HG02642 (cell line): Measurements from ENCODE around the gene TMEM91.
"Not testable (repeated sequence)": the region's sequence is repeated elsewhere in the genome, so short reads cannot be mapped to it uniquely, and the experiment has no call there.

Experiments
- ATAC-seq: cut with Tn5 transposase; IDR thresholded peaks from one replicate; pipeline ENCODE4 v1.9.1; 2021; ENCODE audit warnings: mild to moderate bottlenecking; ENCODE audit not compliant: unreplicated experiment, poor library complexity

TMEM91 gene

DNA sequence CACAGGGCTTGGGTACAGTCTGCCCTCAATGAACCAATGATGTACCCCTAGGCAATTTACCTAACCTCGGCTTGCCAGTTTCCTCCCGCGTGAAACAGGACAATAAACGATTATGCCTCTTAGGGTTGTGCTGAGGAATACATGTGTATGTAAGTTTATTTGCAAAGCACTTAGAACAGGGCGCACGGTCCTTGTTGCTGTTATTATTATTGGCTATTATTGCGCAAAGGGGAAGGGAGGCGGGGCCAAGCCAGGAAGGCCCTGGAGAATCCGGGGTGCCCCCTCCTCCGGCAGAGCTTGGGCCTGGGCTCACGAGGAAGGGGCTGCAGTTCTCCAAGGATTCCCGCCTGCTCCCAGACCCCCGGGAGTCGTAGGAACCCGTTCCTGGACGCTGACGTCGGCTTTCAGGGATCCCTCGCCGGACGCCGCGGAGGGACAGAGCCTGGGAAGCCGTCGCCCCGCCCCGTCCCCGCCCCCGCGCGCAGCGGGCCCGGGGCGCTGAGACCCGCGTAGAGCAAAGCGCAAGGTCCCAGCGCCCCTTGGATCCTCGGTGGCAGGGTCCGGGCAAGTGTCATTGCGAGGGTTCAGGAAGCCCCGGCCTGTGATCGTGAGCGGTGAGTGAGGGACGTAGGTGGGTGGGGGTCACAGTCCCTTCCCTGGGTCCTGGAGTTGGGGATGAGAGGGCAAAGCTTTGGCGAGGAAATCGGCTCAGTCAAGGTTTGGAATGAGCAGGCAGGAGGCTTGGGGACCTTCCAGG is at the start of gene TMEM91:
Gene TMEM91, plus strand, starts transcription at position 293 of the 757 bp plus-strand sequence. CDS start 1,777 bp downstream, outside the sequence.
- no peak for ATAC-seq

DNA sequence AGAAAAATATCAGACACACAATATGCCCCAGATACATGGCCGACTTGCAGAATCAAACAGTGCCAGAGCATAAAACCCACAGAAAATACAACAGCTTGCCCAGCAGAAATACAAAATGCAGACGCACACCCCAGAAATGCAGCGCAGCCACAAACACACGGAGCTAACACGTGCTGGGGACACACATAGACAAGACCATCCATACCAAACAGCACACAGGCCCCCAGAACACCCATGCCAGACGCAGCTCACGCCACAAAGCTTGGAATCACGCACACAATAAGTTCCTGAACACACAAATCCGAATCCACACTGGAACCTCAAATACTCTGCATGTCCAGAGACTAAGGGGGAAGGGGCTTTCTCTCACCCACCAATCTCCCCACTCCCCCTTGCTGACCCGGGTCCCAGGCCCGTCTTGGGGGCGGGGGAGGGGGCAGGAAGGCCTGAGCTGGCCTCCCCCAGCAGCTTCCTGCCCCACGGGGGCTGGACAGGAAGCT is 49.2 kb upstream of the TMEM91 start:
- ATAC-seq = no peak

DNA sequence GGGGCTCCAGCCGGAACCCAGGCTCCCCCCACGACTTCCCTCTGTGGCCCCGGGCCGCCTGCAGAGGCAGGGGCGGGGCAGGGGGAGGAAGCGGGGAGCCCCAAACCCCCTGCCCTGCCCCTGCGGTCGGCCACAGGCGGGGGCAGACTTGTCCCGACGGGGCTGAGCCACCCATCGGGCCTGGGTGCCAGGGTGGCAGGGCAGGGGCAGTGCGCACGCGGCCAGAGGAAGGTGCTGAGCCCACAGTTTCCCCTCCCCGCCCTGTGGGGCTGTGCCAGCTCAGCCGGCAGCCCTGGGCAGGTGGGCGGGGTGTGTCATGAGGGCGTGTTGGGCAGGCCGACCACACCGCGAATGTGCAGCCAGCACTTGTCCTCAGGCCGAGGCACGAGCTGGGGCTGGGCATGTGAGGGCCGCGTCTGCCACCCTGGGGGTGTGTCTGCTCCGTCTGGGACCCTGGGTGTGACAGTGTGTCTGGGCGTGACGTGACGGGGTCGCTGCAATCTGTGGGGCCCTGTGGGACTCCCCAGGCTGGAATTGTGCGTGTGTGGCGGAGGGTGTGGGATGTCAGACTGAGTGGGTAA is 48.7 kb upstream of the TMEM91 start:
- ATAC-seq = peak; percentile 62

DNA sequence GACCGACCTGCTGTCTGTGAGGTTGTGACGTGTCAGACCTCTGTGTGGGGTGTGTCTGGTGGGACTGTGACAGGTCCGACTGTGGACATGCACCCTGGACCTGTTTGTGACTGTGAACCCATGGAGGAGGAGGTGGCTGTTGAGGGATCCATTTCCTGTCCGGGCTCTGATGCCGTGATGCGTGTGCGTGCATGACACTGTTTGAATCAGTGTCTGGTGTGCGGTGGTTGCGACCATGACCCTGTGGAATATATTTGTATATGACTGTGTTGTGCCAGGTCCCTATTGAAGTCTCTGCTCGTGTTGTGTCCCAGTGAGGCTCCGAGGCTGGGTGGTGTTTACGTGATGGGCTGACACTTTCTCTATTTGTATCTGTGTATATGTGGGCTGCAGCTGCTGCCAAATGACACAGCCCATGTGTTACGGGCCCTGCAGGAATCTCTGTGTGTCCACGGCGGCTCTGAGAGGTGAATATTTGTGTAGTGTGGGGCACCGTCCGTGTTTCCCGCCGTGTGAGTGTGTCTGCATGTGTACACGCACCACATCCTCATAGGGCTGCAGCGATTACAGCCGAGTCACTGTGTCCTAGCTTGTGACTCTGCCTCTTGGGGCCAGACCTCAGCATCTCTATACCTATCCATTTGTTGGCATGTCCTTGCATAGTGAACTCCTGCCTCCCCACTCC is 48.0 kb upstream of the TMEM91 start:
- ATAC-seq = peak; percentile 8

DNA sequence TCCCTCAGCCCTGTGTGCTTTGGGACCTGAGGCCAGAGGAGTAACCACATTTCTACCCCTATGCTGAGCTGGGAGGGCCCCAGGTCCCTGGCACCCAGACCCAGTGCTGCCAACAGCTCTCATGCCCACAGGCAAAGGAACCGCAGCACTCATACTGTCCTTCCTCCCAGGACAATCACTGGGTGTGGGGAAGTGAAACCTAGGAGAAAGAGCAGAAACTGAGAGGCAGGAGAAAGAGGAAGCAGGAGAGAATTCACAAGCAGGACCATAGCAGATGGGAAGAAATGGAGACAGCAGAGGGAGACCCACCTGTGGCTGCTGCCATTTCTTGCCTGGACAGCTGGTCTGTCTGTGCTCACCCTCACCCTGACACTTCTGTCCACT is 47.5 kb upstream of the TMEM91 start:
- ATAC-seq = peak; percentile 0

DNA sequence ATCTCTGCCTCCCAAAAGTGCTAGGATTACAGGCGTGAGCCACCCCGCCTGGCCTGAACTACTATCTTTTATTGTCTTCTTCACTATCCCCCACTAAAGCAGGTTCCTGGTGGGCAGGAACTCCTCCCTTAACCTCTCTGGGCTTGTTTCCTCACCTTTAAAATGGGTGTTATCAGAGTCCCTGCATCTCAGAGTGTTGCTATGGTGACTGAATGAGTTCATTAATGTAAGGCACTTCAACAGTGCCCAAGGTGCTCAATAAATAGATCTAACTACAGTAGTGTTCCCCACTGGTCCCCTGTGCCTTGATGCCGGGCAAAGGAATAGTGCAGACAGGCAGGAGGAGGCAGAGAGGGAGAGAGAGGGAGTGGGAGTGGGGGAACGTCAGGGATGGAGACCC is 45.9 kb upstream of the TMEM91 start:
- no peak for ATAC-seq

DNA sequence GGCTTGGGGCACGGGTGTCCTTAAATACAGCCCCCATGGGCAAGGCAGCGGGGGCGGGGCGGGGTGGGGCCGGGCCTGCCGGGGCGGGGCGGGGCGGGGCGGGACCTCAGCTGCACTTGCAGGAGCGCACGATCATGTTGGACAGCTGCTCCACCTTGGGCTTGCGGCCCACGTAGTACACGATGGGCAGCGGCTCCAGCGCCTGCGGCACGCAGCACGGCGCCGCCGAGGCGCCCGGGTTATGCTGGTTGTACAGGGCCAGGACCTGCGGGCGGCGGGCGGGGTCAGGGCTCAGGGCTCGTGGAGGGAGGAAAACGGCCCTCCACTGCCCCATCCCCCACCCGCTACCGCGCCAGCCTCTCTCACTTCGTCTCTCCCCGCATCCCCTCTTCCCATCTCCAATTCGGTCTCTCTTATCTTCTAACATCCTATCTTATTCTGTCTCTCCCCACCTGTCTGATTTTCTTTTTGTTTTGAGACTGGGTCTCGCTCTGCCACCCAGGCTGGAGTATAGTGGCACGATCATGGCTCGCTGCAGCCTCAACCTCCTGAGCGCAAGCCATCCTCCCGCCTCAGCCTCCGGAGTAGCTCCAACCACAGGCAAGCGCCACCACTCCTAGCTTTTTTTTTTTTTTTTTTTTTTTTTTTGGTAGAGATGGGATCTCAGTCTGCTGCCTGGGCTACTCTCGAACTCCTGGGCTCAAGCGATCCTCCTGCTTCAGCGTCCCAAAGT is 45.2 kb upstream of the TMEM91 start:
- no peak for ATAC-seq

DNA sequence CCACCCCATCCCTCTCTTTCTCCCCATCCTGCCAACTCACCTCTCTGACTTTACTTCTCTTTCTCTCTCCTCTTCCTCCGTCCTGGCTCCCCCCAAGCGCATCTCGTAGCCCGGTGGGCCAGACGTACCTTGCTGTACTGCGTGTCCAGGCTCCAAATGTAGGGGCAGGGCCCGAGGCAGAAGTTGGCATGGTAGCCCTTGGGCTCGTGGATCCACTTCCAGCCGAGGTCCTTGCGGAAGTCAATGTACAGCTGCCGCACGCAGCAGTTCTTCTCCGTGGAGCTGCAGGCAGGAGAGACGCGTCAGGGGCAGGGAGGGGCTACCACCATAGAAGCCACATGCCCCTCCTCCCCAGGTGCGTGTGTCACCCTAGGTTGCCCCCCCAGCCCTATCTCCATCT is 44.3 kb upstream of the TMEM91 start:
- no peak for ATAC-seq

DNA sequence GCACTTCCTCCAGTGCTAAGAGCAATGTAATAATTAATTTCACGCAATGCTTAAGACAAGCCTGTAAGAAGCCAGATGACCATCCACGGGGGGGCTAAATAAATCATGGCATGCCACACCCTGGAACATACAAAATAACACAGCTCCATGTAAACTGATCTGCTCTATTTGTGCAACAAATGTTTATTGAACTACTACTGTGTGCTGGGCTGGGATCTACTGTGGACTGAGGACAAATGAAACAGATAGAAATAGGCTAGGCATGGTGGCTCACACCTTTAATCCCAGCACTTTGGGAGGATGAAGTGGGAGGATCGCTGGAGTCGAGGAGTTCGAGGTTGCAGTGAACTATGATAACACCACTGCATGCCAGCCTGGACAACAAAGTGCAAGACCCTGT is 43.9 kb upstream of the TMEM91 start:
- no peak for ATAC-seq

DNA sequence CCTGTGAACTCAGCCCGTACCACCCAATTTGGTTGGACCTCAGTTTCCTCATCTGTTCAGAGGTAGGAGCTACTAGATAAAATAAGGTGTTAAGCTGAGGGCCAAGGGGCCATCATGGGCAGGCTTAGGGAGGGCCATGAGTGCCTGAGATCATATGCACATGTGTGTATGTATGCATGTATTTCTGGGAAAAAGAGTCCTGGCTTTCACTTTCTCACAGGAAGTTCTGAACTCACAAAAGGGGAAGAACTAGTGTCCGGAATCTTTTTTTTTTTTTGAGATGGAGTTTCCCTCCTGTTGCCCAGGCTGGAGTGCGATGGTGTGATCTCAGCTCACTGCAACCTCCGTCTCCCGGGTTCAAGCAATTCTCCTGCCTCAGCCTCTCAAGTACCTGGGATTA is 41.5 kb upstream of the TMEM91 start:
- ATAC-seq = no peak

DNA sequence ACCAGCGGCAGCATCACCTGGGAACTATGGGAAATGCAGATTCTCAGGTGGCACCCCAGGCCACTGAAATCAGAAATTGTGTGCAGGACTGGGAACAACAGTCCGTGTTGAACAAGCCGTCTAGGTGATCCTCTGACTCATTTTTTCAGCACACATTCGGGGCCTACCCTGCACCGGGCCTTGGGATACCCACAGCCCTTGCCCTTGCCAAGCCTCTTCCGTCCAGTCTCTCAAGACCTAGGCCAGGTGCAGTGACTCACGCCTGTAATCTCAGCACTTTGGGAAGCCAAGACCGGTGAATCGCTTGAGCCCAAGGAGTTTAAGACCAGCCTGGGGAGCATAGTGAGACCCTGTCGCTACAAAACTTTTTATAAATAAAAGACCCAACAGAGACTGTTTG is 40.9 kb upstream of the TMEM91 start:
- no peak for ATAC-seq

DNA sequence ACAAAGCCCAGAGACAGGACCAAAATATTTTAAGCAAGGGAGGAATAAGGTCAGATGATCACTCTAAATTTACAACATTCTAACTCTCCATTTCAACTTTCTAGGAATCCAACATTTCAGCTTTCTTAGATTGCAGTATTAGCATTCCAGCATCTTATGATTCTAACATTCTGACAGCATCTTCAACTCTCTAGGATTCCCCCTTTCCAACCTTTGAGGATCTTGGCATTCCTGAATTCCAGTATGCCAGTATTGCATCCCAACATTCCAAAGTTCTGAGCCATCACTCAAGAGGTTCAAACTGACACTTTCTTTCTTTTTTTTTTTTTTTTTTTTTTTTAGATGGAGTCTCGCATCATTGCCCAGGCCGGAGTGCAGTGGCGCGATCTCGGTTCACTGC is 36.4 kb upstream of the TMEM91 start:
- no peak for ATAC-seq

DNA sequence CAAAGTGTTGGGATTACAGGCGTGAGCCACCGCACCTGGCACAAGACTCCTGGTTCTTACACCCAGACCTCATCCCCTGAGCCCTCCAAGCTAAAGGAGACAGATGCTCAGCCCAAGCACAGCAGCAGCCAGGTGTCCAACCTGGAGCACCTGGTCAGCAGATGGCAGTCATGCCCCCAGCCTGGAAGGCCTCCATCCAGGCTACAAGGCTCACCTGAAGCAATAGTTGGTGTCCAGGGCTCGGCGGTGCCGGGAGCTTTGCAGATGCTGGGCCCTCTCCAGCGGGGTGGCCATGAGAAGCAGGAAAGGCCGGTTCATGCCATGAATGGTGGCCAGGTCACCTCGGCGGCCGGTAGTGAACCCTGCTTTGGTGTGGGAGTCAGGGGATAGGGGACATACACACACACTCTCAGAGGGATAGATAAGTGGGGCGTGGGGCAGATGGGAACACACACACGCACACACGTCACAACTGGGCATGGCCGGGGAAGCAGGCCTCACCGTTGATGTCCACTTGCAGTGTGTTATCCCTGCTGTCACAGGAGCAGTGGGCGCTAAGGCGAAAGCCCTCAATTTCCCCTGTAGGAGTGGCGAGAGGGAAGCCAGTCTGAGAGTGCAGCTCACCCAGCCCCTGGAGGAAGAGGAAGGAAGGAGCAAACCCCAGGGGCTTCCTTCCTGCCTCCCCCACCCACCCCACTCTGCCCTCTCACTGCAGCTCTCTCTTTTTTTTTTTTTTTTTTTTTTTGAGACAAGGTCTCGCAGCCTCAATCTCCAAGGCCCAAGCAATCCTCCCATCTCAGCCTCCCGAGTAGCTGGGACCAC is 34.5 kb upstream of the TMEM91 start:
- no peak for ATAC-seq

DNA sequence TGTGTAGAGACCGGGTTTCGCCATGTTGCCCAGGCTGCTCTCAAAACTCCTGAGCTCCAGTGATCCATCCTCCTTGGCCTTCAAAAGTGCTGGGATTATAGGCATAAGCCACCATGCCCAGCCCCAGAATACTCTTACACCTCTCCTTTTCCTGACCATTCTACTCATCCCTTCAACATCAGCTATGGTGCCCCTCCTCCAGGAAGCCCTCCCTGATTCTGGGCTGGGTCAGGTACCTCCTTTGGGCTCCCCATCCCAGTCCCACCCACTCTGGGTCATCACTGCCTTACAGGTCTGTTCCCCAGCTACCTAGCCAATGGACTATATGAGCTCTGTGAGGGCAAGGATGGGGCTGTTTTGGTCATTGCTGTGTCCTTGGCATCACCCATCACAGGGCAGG is 32.2 kb upstream of the TMEM91 start:
- no peak for ATAC-seq

DNA sequence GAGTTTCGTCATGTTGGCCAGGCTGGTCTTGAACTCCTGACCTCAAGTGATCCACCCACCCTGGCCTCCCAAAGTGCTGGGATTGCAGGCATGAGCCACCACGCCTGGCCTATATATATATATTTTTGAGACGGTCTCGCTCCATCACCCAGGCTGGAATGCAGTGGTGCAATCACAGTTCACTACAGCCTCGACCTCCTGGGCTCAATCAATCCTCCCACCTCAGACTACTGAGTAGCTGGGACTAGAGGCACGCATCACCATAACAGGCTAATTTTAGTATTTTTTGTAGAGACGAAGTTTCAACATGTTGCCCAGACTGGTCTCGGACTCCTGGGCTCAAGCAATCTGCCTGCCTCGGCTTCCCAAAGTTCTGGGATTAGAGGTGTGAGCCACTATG is 29.4 kb upstream of the TMEM91 start:
- not testable (repeated sequence) for ATAC-seq

DNA sequence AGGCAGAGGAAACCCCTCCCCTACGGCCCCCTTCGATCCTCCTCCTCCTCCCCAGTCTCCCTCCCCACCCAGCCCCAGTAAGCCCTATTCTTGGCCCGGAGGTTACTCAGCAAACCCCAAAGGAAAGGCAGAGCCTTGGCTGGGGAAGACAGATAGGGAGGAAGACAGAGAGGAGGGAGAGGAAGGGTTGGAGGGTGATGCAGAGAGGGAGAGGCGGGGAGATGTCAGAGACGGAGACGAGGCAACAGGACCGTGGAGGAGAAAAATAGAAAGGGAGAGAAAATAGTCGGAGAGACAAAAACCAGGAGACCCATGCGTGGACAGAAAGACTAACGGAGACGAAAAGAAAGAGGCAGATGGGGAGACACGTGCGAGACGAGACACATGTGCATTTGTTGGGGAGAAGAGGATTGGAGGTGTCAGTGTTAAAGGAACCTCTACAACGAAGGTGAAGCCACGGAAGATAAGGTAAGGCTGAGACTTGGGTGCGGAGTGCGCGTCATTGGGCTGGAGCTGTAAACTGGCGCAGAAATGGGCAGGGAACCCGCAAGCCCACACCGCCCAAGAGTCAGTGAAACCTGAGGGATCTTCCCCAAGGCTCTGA is 25.5 kb upstream of the TMEM91 start:
- no peak for ATAC-seq

DNA sequence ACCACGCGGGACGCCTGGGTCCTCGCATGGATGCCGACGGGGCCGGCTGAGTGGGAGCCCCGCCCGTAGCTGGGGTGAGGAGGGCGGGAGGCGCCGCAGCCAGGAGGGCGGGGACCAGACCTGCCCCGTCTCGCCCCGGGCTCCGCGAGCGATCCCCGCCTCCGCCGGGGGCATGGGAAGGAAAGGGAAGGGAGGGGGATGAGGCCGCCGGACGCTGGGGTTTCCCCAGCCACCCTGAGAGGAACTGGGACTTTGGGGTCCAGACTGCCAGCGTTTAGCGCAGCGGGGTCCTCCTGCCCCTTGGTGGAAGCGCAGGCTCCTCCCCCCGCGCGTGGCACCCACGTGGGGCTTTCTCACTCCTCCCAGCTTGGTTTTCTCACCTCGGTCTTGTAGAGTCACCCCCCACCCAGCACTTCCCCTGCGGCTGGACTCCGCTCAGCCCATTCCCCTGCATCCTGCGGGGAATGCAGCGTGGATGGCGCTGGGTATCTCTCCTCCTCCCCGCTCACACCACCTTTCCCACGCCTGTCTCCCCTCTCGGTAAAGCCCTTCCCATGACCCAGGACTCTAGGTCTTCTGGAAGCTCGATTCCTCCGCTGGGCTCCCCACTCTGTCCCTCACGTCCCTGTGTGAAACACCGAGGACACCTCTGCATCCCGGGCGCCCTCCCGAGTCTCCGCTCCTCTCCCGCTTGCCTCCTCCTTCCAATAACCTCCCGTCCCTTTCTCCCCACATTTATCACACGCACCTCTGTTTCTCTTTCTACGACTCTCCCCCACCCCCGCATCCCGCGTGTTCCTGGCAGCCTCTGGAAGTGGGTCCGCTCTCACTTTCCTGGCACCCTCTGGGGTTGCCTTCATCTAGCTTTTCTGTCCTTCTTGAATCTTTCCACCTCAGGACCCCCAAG is 24.7 kb upstream of the TMEM91 start:
- peak; percentile 36 for ATAC-seq

DNA sequence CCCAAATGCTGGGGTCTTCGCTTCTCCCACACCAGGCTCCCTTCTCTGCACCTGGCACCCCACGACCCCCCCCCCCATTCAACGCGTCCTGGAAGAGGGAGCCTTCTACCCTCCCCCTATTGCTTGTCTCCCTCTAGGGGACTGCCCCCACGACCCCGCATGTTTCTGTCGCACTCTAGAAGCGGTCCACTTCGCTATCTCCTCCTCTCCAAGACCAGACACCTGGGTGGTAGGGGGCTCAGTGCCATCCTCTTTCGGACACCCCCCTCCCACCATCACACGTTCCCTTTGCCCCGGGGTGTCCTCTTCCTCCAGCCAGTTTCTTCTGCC is 24.1 kb upstream of the TMEM91 start:
- no peak for ATAC-seq
